MM.1S (cell line): ENCODE data around the gene DAAM1.

Experiments
- DNase-seq: peaks from one replicate; pipeline ENCODE4 v3.0.0-alpha.2; 2015
- H2AFZ ChIP-seq: fragments of 300-600 bp; sonication (generic); 2 replicates; pipeline ENCODE4 v1.6.0; 2016; ENCODE audit warnings: antibody characterized with exemption, low read length
- H3F3A ChIP-seq: fragments of 300-600 bp; sonication (generic); 2 replicates; pipeline ENCODE4 v1.6.1; 2016; ENCODE audit warnings: mild to moderate bottlenecking, antibody characterized with exemption, low read length, moderate library complexity, mixed read lengths; ENCODE audit not compliant: insufficient read depth
- H3K27ac ChIP-seq: fragments of 300-600 bp; sonication (generic); 2 replicates; pipeline ENCODE4 v1.5.1; 2016; ENCODE audit warnings: mild to moderate bottlenecking, low read length
- H3K27me3 ChIP-seq: fragments of 300-600 bp; sonication (generic); replicated peaks from 2 replicates; pipeline ENCODE4 v1.6.0; 2016; ENCODE audit warnings: low read length; ENCODE audit not compliant: insufficient read depth
- H3K36me3 ChIP-seq: fragments of 300-600 bp; sonication (generic); replicated peaks from 2 replicates; pipeline ENCODE4 v1.6.1; 2016; ENCODE audit warnings: mild to moderate bottlenecking, low read length, mixed read lengths; ENCODE audit not compliant: insufficient read depth
- H3K4me1 ChIP-seq: fragments of 300-600 bp; sonication (generic); 2 replicates; pipeline ENCODE4 v1.6.1; 2016; ENCODE audit warnings: low read length, mixed read lengths
- H3K4me2 ChIP-seq: fragments of 300-600 bp; sonication (generic); 2 replicates; pipeline ENCODE4 v1.6.0; 2016; ENCODE audit warnings: low read depth, low read length
- H3K4me3 ChIP-seq: fragments of 300-600 bp; sonication (generic); 2 replicates; pipeline ENCODE4 v1.5.1; 2016; ENCODE audit warnings: low read length, mixed read lengths
- H3K79me2 ChIP-seq: fragments of 300-600 bp; sonication (generic); 2 replicates; pipeline ENCODE4 v1.6.1; 2016; ENCODE audit warnings: mixed run types, low read length, mixed read lengths
- H3K9ac ChIP-seq: fragments of 300-600 bp; sonication (generic); 2 replicates; pipeline ENCODE4 v1.6.1; 2016; ENCODE audit warnings: low read length, mixed read lengths
- H3K9me2 ChIP-seq: fragments of 300-600 bp; sonication (generic); replicated peaks from 2 replicates; pipeline ENCODE4 v1.6.1; 2016; ENCODE audit warnings: mild to moderate bottlenecking, low read length, mixed read lengths; ENCODE audit not compliant: insufficient read depth
- H3K9me3 ChIP-seq: fragments of 300-600 bp; sonication (generic); replicated peaks from 2 replicates; pipeline ENCODE4 v1.6.1; 2016; ENCODE audit warnings: mild to moderate bottlenecking, low read length, mixed read lengths; ENCODE audit not compliant: insufficient read depth
- H4K20me1 ChIP-seq: fragments of 300-600 bp; sonication (generic); 2 replicates; pipeline ENCODE4 v1.6.1; 2016; ENCODE audit warnings: mild to moderate bottlenecking, low read length, moderate library complexity, mixed read lengths; ENCODE audit not compliant: insufficient read depth
- EZH2 ChIP-seq: fragments of 300-600 bp; sonication (generic); optimal IDR thresholded peaks from 2 replicates; pipeline ENCODE3; 2017; ENCODE audit warnings: low read depth, mild to moderate bottlenecking, antibody characterized with exemption, low read length, mixed read lengths
- EZH2phosphoT487 ChIP-seq: fragments of 300-600 bp; sonication (generic); IDR thresholded peaks from 2 replicates; pipeline ENCODE4 v1.6.1; 2018; ENCODE audit warnings: antibody characterized with exemption, low read length
- TF ChIP-seq, protein P1 (sequence below): fragments of 300-600 bp; sonication (generic); IDR thresholded peaks from 2 replicates; pipeline ENCODE4 v1.5.1; 2016; ENCODE audit warnings: antibody characterized with exemption, low read length, mixed read lengths

Gene DAAM1

DNA sequence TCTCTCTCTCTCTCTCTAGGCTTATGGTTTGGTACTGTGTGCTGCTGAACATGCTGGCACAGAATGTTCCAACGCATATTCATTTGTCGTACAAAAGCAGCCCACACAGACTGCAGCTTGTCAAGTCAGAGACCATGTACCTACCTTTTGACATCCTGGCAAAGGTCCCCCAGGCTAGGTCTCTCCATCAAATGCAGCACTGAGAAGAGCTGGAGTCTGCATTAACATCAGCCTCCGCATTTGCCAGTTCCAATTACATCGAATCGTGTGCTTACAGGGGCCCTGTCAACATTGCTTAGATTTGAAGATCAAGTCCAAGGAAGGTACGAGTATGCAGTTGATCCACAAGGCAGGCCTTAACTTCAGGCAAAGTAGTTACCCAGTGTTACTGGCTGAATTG lies 228.8 kb downstream of the DAAM1 start:
- Histone ChIP-seq H4K20me1 (no peaks in the 10 kb centered on the region), H3F3A (no peaks in the 10 kb centered on the region), H3K4me3 (no peak overlapping the region), H3K27me3 (no peaks in the 10 kb centered on the region), H3K36me3 (no peaks in the 10 kb centered on the region), H3K79me2 (no peaks in the 10 kb centered on the region), H3K9me3 (no peaks in the 10 kb centered on the region), H3K9ac (no peak overlapping the region), H3K9me2 (no peaks in the 10 kb centered on the region), H3K4me1 (no peaks in the 10 kb centered on the region), H2AFZ (no peak overlapping the region), H3K27ac (no peak overlapping the region), H3K4me2 (no peak overlapping the region)
- TF ChIP-seq, protein P1, sequence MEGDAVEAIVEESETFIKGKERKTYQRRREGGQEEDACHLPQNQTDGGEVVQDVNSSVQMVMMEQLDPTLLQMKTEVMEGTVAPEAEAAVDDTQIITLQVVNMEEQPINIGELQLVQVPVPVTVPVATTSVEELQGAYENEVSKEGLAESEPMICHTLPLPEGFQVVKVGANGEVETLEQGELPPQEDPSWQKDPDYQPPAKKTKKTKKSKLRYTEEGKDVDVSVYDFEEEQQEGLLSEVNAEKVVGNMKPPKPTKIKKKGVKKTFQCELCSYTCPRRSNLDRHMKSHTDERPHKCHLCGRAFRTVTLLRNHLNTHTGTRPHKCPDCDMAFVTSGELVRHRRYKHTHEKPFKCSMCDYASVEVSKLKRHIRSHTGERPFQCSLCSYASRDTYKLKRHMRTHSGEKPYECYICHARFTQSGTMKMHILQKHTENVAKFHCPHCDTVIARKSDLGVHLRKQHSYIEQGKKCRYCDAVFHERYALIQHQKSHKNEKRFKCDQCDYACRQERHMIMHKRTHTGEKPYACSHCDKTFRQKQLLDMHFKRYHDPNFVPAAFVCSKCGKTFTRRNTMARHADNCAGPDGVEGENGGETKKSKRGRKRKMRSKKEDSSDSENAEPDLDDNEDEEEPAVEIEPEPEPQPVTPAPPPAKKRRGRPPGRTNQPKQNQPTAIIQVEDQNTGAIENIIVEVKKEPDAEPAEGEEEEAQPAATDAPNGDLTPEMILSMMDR: no peak
- TF ChIP-seq EZH2phosphoT487: no peak
- no peak for DNase-seq

DNA sequence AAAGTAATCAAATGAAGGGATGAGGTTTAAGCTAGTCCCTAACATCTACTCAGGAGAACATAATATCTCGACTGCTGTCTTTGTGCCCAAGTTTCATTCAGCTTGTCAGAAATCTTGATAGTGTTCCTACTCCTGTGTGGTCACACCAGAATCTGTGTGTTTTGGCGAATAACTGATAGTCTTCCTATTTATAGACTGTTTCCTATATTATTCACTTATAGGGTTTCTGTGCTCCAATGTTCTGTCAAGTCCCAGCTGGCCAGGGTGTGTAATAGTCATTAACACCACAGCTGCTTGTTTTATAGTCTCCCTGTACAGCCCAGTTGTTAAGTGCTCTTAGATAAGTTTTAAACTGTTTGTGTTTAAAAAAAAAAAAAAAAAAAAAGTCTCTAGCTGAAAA lies 230.8 kb downstream of the DAAM1 start:
- Histone ChIP-seq H3K27me3 (no peaks in the 10 kb centered on the region), H3F3A (no peaks in the 10 kb centered on the region), H2AFZ (no peak overlapping the region), H3K9me2 (no peaks in the 10 kb centered on the region), H3K4me1 (no peaks in the 10 kb centered on the region), H3K36me3 (no peaks in the 10 kb centered on the region), H3K4me2 (no peak overlapping the region), H3K27ac (no peak overlapping the region), H3K79me2 (no peaks in the 10 kb centered on the region), H3K4me3 (no peak overlapping the region), H3K9me3 (no peaks in the 10 kb centered on the region), H3K9ac (no peak overlapping the region), H4K20me1 (no peaks in the 10 kb centered on the region)
- TF ChIP-seq EZH2phosphoT487 (no peak), EZH2 (no peak)
- TF ChIP-seq, protein P1: no peak
- DNase-seq: no peak
